Right lobe of liver (tissue), 6 donors: ENCODE results near the gene ARHGAP15. TPM values are rescaled to one million over a fixed set of nuclear protein-coding genes. Genes with fewer than 3 reads are reported as not detected.

Source experiments
- ATAC-seq, 4 donors: fragments of 200-7000 bp; cut with Tn5 transposase; one replicate each; pipeline ENCODE4 v1.9.1; 2020; ENCODE audit warnings: mild to moderate bottlenecking in 4 of 4, moderate library complexity in 4 of 4
- DNase-seq, 3 donors: peaks; one replicate each; pipeline ENCODE4 v3.0.0-alpha.2; 2020
- H3K27ac ChIP-seq, 3 donors: fragments of 200-600 bp; one replicate each; pipeline ENCODE4 v1.8.0; 2022
- H3K27me3 ChIP-seq, 2 donors: fragments of 200-600 bp; one replicate each; pipeline ENCODE4 v1.8.0; 2022
- H3K36me3 ChIP-seq, 4 donors: fragments of 200-600 bp; sonication (generic) in 1 of 4; one replicate each; pipeline versions ENCODE4 v1.5.1 to v1.8.0; 2017 to 2022; ENCODE audit warnings: control low read depth in 1 of 4
- H3K4me1 ChIP-seq, 4 donors: fragments of 200-600 bp; sonication (generic) in 1 of 4; one replicate each; pipeline versions ENCODE4 v1.5.1 to v1.8.0; 2017 to 2022; ENCODE audit warnings: control low read depth in 1 of 4
- H3K4me3 ChIP-seq, 3 donors: fragments of 200-600 bp; one replicate each; pipeline ENCODE4 v1.8.0; 2022
- H3K9me3 ChIP-seq, 4 donors: fragments of 200-600 bp; sonication (generic) in 1 of 4; one replicate each; pipeline versions ENCODE4 v1.5.1 to v1.8.0; 2017 to 2022; ENCODE audit warnings: control low read depth in 1 of 4
- POLR2A ChIP-seq: fragments of 450-650 bp; IDR thresholded peaks from one replicate; pipeline ENCODE4 v1.6.1; 2017; ENCODE audit warnings: antibody characterized with exemption, mild to moderate bottlenecking
- WGBS: methylation state at CpG from one replicate; pipeline ENCODE4 v1.1.6; 2018; ENCODE audit warnings: low coverage, low lambda C conversion rate; ENCODE audit not compliant: insufficient coverage; ENCODE audit errors: missing lambda C conversion rate; 5-methylcytosine and 5-hydroxymethylcytosine counted together
- intact Hi-C, 2 donors: fragments of 100-400 bp; cut with DNase I; formaldehyde crosslinking; loops; one replicate each; pipeline versions ENCODE4 v1.11.2 to v1.14.1; 2022
- total RNA-seq, 6 experiments: library from RNA; depleted of rRNA in 2 of 6; stranded (reverse); fragments of >200 nt in 2 of 6; fragmentation: NEBNext Ultra II Directional in 3 of 6; extraction: Animal tissue kit (Norgen Biotek cat#: 25700) in 3 of 6; gene quantifications; one replicate each; pipeline versions ENCODE4 v1.1.0 to v1.2.4, GENCODE V29; 2016 to 2023
- TF ChIP-seq, protein P1 (sequence below), 4 donors: fragments of 200-600 bp in 3 of 4; fragments of 450-650 bp in 1 of 4; IDR thresholded peaks; one replicate each; pipeline versions ENCODE4 v1.5.1 to v1.8.0; 2016 to 2022; ENCODE audit warnings: antibody characterized with exemption in 4 of 4, mild to moderate bottlenecking in 2 of 4
- donor health status: DM: no; HTN: yes; CAD: no.
- donor health status: DM: no; HTN: no; CAD: no.
- donor health status: DM: no; HTN: no; CAD: no.
- donor health status: DM: no; HTN: yes; CAD: no.
- donor health status: DM: no; HTN: yes; CAD: no.

ARHGAP15 gene
- total RNA-seq, 6 experiments from 2014 or later = 3.3 to 8.2 (median 6.6) TPM

DNA sequence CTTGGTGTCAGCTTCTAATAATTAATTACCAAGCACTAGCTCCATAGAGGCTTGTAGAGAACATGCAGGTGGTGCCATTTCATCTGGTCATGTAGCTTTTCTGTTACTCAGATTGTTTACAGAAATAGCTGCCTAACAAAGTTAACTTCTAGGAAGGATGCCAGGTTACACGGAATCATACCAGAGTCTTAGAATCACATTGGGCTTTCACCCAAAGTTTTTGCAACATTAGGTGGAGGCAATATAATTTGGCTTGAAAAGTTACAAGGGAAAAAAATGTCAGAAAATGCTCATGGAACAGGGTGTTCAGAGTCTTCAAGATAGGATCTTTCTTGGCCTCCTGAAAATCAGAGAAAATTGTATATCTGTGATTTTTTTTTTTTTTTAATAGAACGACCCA, 135.6 kb downstream of the ARHGAP15 start:
- H3K27me3 ChIP-seq = no peaks in the 10 kb centered on the region
- ATAC-seq (peak in 2 of 4 donors; percentile 32 to 68), DNase-seq (no peak)
- TF ChIP-seq, protein P1, sequence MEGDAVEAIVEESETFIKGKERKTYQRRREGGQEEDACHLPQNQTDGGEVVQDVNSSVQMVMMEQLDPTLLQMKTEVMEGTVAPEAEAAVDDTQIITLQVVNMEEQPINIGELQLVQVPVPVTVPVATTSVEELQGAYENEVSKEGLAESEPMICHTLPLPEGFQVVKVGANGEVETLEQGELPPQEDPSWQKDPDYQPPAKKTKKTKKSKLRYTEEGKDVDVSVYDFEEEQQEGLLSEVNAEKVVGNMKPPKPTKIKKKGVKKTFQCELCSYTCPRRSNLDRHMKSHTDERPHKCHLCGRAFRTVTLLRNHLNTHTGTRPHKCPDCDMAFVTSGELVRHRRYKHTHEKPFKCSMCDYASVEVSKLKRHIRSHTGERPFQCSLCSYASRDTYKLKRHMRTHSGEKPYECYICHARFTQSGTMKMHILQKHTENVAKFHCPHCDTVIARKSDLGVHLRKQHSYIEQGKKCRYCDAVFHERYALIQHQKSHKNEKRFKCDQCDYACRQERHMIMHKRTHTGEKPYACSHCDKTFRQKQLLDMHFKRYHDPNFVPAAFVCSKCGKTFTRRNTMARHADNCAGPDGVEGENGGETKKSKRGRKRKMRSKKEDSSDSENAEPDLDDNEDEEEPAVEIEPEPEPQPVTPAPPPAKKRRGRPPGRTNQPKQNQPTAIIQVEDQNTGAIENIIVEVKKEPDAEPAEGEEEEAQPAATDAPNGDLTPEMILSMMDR (IDR thresholded peaks at IDR 0.05) = no peak
- TF ChIP-seq POLR2A = no peak
- H3K36me3 ChIP-seq = no peaks in the 10 kb centered on the region
- intact Hi-C loops = no loop called here
- no peaks in the 10 kb centered on the region for H3K9me3 ChIP-seq
- 39% methylated on average over 2 of the region's 2 CpGs for WGBS
- H3K4me3 ChIP-seq = no peak overlapping the region
- H3K4me1 ChIP-seq = no peaks in the 10 kb centered on the region
- no peak overlapping the region for H3K27ac ChIP-seq

DNA sequence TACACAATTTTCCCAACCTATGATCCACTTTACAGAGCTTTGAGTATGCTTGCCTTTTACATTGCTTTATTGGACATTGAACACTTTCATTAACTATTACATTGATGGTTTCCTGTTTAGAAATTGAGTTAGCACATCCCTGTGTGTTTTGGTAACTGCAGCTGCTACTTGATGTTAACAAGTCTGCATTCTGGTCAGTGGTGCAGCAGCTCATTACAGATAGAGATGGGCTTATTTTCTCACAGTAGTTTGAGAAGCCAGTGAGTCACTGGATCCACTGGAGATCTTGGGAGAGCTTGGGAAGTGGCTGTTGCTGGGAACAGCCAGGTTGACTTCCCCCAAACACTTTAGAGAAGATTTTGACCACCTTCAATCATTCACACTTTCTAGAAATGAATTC, 150.5 kb downstream of the ARHGAP15 start:
- no peaks in the 10 kb centered on the region for H3K9me3 ChIP-seq
- intact Hi-C loops = no loop called here
- H3K27me3 ChIP-seq = no peaks in the 10 kb centered on the region
- no peak overlapping the region for H3K27ac ChIP-seq
- TF ChIP-seq, protein P1 (IDR thresholded peaks at IDR 0.05) = no peak
- TF ChIP-seq POLR2A = no peak
- H3K4me1 ChIP-seq = no peaks in the 10 kb centered on the region
- no peaks in the 10 kb centered on the region for H3K36me3 ChIP-seq
- no peak overlapping the region for H3K4me3 ChIP-seq
- DNase-seq (no peak), ATAC-seq (no peak)

DNA sequence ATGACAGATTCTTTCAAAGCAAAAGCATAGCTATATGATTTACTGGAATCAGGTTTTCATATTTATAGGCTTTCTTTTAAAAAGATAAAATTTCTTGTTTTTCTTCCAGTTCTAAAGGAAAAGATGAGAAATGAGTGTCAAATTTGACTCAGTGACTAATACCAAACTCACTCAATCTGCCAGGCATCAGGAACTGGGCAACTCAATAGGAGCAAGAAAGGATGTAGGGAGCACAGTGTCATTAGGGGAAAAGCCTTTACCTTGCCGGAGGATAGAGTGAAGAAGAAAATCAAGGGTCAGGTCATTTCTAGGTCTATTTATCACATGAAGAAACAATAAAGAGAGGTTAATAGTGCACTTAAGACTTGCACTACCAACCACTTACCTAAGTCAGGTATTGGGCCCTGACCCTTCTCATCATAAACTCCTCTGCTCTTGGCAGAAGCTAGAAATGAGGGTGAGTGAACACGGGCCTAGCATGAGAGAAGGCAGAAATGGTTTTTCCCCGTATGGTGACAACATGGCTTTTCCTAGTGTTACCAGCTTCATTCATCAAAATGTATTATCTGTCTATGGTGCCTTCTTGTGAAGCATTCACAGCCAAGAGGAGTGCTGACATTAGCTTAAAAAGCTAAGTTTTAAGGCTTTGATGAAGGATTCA, 151.0 kb downstream of the ARHGAP15 start:
- WGBS = 71% methylated on average over 3 of the region's 3 CpGs
- no peak overlapping the region for H3K27ac ChIP-seq
- DNase-seq (no peak), ATAC-seq (no peak)
- TF ChIP-seq POLR2A = no peak
- TF ChIP-seq, protein P1 (IDR thresholded peaks at IDR 0.05) = no peak
- no peaks in the 10 kb centered on the region for H3K27me3 ChIP-seq
- H3K4me3 ChIP-seq = no peak overlapping the region
- intact Hi-C loops = no loop called here
- no peaks in the 10 kb centered on the region for H3K36me3 ChIP-seq
- H3K9me3 ChIP-seq = no peaks in the 10 kb centered on the region
- no peaks in the 10 kb centered on the region for H3K4me1 ChIP-seq

DNA sequence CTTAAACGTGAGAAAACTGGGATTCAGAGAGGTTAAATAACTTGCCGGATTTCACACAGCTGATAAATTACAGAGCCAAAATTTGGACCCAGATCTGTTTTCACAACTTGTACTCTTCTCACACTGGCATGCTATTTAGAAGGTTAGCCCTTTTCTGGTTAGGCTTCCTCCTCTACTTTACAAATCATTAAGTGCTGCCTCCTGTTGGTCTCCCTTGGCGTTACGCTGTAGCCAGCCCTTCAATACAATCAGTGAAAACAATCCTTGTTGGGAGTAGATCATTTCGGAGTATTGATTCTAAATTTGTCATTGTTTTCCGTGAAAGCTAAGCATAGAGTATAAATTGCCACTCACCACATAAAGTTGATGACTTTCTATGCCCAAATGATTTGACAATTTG, 153.5 kb downstream of the ARHGAP15 start:
- WGBS = 88% methylated on average over 6 of the region's 6 CpGs
- no peak for ATAC-seq

More for the DNA sequence above, 153.5 kb downstream of the ARHGAP15 start:
- Histone ChIP-seq H3K27ac (no peak overlapping the region), H3K4me1 (no peaks in the 10 kb centered on the region), H3K27me3 (no peaks in the 10 kb centered on the region), H3K9me3 (no peaks in the 10 kb centered on the region), H3K36me3 (no peaks in the 10 kb centered on the region), H3K4me3 (no peak overlapping the region)
- DNase-seq = no peak
- TF ChIP-seq, protein P1 (IDR thresholded peaks at IDR 0.05) = peak in 2 of 4 donors; percentile 6 to 15
- TF ChIP-seq POLR2A = no peak
- intact Hi-C loops = no loop called here
